Hematopoietic multipotent progenitor cell treated with erythropoietin and hydrocortisone succinate and interleukin-3 and kit ligand, for 17 days (in vitro differentiated cells): Measurements from ENCODE around the gene SLK.

Experiments used
- DNase-seq: peaks from one replicate; pipeline ENCODE4 v3.0.0-alpha.2; 2015; ENCODE audit warnings: low spot score

SLK gene

DNA sequence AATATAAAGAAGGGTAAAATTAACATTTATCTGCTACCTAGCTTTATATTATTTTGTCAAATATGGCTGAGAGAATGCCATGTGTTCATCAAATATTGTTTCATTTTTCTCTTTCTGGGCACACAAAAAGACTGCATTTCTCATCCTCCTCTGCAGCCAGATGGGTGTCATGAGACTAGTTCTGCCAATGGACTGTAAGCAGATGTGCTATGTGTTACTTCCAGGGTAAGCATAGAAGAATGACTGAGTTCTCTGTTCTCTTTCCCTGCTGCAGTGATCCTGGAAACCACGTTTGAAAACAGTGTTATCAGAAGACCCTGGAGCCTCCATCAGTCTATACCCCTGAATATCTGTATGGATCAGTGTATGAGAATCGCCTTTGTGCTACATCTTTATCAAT is 24.1 kb upstream of the SLK start:
- no peak for DNase-seq

GRCh38 chr10:103947799-103948516 is 19.0 kb upstream of the SLK start:
- no peak for DNase-seq

DNA sequence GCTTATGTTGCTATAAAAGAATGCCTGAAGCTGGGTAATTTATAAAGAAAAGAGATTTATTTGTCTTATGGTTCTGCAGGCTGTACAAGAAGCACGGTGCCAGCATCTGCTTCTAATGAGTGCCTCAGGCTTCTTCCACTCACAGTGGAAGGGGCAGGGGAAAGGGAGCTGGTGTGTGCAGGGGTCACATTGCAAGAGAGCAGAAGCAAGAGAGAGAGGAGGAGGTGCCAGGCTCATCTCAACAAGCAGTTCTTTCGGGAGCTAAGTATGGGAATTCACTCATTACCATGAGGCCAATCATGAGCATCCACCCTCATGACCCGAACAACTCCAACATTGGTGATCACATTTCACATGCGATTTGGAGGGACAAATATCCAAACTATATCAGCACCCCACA is 17.2 kb upstream of the SLK start:
- DNase-seq, result no peak

- no peak for DNase-seq
Measured at GRCh38 chr10:103951183-103951582, 15.8 kb upstream of the SLK start.

- no peak for DNase-seq
Measured at GRCh38 chr10:103951942-103952341, 15.0 kb upstream of the SLK start.

DNA sequence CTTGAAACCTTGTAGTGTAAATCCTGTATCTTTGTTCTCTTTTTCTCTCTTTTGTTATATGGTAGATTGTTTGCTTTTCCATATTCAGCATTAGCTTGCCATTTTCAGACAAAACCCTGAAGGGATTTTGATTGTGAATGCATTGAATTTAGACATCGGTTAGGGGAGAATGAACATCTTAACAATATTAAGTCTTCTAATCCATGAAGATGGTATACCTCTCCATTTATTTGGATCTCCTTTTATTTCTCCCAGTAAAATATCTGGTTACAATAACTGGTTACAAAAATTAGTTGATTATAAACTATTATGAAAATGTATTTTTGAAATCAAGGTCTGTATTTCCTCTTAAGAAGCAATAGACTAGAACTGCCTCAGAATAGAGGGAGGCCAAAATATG is 12.4 kb upstream of the SLK start:
- no peak for DNase-seq

DNA sequence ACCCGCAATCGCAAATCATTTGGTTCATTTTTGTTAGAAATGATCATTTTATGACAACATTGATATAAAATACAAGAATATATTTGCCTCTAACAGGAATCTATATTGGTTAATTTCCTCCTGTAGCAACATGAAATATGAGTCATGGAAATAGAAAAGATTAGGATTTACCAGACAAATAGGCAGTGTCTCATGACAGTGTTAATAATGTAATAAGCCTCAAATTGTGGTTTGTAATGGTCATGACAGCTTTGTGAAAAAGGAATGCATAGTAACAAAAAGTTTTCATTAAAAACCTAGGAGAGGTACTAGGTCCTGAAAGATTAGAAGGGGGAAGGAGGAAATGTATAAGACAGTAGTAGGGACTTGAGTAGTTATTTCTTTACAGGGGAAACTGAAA is 7.9 kb upstream of the SLK start:
- no peak for DNase-seq

DNA sequence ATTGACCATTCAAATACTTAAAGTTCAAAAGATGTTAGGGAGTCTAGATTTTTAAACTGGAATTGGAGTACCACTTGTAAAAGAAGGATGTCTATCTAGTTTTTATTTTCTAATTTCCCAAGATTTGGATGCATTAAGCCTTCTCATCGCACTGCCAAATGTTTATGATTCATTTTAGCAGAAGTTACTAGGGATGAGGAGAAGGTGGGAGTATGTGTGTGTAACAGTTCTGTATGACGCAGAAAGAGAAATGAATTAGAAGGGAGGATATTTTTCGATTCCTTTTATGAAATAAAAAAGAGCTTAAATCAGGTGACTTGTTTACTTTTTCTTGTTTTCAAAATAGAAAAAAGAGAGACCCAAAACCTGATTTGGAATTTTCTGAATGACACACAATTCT is 6.8 kb upstream of the SLK start:
- no peak for DNase-seq

DNA sequence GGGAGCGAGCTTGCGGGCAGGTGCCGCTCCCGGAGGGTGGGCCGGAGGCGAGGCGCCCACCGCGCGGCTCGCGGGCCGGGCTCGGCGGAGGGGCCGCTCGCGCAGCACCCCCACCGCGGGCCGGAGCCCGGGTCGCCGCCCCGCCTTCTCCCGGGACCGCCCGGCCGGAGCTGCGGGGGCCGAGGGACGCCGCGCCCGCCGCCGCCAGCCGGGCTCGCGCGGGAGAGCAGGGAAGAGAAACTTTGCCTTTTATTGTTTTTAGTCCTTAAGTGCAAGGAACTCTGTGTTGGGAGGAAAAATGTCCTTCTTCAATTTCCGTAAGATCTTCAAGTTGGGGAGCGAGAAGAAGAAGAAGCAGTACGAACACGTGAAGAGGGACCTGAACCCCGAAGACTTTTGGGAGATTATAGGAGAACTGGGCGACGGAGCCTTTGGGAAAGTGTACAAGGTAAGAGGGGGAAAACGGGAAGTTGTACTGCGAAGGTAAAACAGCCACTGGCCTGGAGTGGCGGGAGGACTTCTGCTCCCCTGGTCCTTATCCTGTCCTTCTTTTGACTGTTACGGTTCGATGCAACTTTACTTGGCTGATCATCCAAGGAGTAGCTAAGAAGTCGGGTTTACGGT is 620 bp downstream of the SLK start:
- DNase-seq, result peak; percentile 45

- peak; percentile 28 for DNase-seq
Measured at GRCh38 chr10:103968441-103969391, 1.8 kb downstream of the SLK start.

GRCh38 chr10:103969436-103969835 is 2.5 kb downstream of the SLK start:
- DNase-seq, result no peak

DNA sequence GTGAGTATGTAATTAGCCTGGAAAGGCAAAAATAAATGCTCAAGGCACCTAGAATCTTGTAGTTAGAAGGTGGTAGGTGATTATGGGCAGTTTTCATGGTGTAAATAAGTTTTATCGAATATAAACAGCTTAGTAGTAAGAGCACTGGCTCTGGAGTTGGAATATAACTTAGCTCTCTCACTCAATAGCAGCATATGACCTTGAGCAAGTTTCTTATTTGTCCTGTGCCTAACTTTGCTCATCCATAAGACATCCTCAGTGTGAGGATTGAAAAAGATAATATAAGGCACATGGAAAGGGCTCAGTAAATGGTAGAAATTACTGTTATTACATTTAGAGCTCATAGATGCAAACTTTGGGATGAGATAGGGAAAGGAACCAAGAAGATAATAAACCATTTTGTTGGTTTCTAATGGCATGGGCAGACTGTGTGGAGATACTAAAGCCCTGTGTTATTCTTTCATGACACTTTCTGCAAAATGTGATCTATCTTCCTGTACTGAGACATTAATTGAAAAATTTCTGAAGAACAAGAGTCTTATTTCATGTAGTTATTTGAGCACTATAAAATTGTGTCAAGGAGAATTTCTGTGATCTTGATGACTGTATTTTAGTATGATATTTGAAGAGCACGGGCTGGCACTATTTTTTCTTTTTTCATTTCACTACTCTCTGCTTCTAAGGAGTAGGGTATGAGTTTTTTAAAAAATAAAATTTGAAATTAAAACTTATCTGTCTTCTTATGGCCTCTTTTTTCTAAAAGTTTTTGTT is 3.1 kb downstream of the SLK start:
- DNase-seq, result peak; percentile 42

- DNase-seq, result no peak
Measured at GRCh38 chr10:103975169-103975568, 8.2 kb downstream of the SLK start.

DNA sequence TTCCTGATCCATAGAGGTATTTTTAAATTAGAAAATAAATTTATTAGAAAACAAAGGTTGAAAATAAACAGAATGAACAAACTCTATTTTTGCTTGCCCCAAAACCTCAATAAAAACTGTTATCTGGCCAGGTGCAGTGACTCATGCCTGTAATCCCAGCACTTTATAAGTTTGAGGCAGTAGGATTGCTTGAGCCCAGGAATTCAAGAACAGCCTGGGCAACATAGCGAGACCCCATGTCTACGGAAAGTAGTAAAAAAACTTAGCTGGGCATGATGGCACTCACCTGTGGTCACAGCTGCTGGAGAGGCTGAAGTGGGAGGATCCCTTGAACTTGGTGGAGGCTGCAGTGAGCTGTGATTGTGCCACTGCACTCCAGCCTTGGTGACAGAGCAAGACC is 10.3 kb downstream of the SLK start:
- no peak for DNase-seq

DNA sequence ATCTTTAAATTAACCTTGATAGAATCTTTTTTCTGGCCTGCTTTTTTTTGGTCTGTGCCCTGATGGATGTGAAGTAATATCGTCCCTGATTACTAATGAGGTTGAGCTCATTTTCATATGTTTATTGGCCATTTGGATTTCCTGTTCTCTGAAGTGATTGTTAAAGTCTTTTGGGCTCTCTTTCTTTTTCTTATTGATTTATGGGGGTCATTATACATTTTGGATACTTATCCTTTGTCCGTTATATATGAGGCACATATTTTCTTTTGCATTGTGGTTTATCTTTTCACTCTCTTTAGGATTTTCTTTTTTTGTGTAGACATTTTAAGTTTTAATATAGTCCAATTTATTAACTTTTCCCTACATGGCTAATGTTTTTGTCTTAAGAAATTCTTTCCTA is 12.6 kb downstream of the SLK start:
- DNase-seq, result no peak

- DNase-seq, result no peak
Measured at GRCh38 chr10:103980288-103980906, 13.5 kb downstream of the SLK start.

- no peak for DNase-seq
Measured at GRCh38 chr10:103982639-103983038, 15.7 kb downstream of the SLK start.

GRCh38 chr10:103983367-103983911 is 16.5 kb downstream of the SLK start:
- no peak for DNase-seq

- no peak for DNase-seq
Measured at GRCh38 chr10:103985726-103986125, 18.8 kb downstream of the SLK start.

- DNase-seq, result no peak
Measured at GRCh38 chr10:103986360-103986759, 19.4 kb downstream of the SLK start.

DNA sequence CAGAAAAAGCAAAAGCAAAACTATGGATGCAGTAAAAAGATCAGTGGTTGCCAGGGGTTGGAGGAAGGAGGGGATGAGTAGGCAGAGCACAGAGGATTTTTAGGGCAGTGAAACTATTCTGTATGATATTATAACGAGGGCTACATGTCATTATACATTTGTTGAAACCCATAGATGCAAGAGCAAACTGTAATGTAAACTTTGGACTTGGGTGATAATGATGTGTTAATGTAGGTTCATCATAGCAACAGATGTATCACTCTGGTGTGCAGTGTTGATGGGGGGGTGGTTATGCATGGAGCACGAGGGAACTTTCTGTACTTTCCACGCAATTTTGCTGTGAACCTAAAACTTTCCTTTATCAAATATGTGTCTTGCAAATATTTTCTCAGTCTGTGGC is 23.2 kb downstream of the SLK start:
- no peak for DNase-seq
